GM12865 (cell line): Measurements from ENCODE around the gene YWHAE.

Source experiments
- DNase-seq: peaks from one replicate; pipeline ENCODE4 v3.0.0; 2010; ENCODE audit warnings: low read depth
- H3K4me3 ChIP-seq: 2 replicates; pipeline ENCODE4 v1.5.1; 2011; ENCODE audit warnings: mild to moderate bottlenecking, low read depth, low read length, control low read depth
- CTCF ChIP-seq: IDR thresholded peaks from 2 replicates; pipeline ENCODE4 v1.5.1; 2011; ENCODE audit warnings: low read length, control low read depth, low read depth, inconsistent platforms; ENCODE audit not compliant: insufficient read depth; ENCODE audit errors: missing control alignments

The YWHAE gene

DNA sequence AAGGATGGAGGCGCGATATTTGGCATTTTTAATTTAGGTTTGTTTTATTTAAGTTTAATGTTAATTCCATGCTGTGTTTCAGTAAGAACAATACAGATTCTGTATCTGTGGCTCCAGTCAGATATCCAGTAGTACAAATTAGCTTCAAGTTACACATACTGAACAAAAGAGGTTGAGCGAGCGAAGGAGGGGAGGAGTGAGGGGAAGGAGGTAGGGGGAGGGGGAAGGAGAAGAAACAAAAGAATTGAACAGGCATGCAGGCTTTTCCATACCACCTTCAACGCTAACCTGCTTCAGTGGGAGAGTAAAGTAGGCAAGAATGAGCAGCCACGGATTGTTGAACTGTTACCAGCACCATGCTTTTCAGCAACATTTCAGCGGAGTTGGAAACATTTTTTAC is 55.5 kb downstream of the YWHAE start:
- no peak overlapping the region for H3K4me3 ChIP-seq
- DNase-seq: no peak
- no peak for TF ChIP-seq CTCF

DNA sequence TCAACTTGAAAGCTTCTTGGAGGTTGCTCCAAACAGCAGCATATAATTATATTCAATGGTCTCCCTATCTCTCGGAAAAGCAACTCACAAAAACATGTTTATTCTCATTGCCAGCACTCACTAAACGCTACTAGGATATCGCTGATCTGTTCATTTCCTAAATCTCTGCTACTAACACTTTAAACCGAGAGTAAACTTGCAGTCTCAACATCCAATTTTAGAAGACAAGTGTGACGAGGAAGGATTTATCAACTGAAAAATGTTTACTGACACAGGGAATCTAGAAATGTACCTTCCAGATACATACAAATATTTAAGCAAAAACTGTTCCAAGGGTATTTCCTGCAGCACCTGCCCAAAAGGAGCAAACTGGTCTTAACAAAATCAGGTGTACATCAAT is 56.5 kb downstream of the YWHAE start:
- no peak for TF ChIP-seq CTCF
- DNase-seq: no peak
- H3K4me3 ChIP-seq: no peak overlapping the region

- H3K4me3 ChIP-seq: no peak overlapping the region
- TF ChIP-seq CTCF: no peak
- no peak for DNase-seq
Measured at GRCh38 chr17:1340371-1340770, 59.7 kb downstream of the YWHAE start.

DNA sequence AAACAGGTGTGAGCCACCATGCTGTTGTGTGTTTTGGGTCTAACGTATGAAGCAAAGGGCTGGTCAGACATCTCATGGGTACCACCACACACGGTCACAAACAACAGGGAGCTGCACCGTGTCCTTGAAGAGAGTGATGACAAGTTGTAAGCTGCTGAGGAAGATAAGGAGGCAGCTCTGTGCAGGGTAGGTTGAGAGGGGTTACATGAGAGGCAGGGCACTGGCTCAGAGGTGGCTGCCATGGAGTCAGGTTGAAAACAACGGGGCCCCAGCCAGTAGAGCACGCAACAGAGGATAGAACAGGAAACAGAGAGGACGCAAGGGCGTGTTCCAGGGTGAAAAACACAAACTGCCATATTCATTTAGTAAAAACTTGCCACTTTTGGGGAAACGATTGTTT is 68.3 kb downstream of the YWHAE start:
- H3K4me3 ChIP-seq: no peak overlapping the region
- DNase-seq: peak; percentile 29
- TF ChIP-seq CTCF: no peak

- no peak for DNase-seq
- H3K4me3 ChIP-seq: no peak overlapping the region
- no peak for TF ChIP-seq CTCF
Measured at GRCh38 chr17:1329745-1330343, 70.2 kb downstream of the YWHAE start.

GRCh38 chr17:1328437-1328836 is 71.6 kb downstream of the YWHAE start:
- no peak overlapping the region for H3K4me3 ChIP-seq
- no peak for TF ChIP-seq CTCF
- DNase-seq: no peak

GRCh38 chr17:1325766-1326165 is 74.3 kb downstream of the YWHAE start:
- H3K4me3 ChIP-seq: no peak overlapping the region
- TF ChIP-seq CTCF: no peak
- no peak for DNase-seq
